GM23338 (cell line): ENCODE results near the gene TRMT5. TPM values are rescaled to one million over a fixed set of nuclear protein-coding genes. Genes with fewer than 3 reads are reported as not detected.

Experiments used
- ATAC-seq: fragments of 200-7000 bp; cut with Tn5 transposase; 3 replicates; pipeline ENCODE4 v1.9.1; 2020
- DNase-seq: peaks from one replicate; pipeline ENCODE4 v3.0.0-alpha.2; 2015; ENCODE audit warnings: low spot score
- H2AFZ ChIP-seq: fragments of 200-600 bp; sonication (generic); 2 replicates; pipeline ENCODE4 v1.8.0; 2016; ENCODE audit warnings: antibody characterized with exemption, mild to moderate bottlenecking, moderate library complexity
- H3F3A ChIP-seq: fragments of 200-600 bp; sonication (generic); replicated peaks from 2 replicates; pipeline ENCODE4 v1.8.0; 2017; ENCODE audit warnings: antibody characterized with exemption, mixed run types, low read depth
- H3K27ac ChIP-seq: fragments of 200-600 bp; sonication (generic); 2 replicates; pipeline ENCODE4 v1.6.1; 2016; ENCODE audit warnings: low read depth
- H3K27me3 ChIP-seq: fragments of 200-600 bp; sonication (generic); 2 replicates; pipeline ENCODE4 v1.8.0; 2016; ENCODE audit warnings: mild to moderate bottlenecking, mixed run types, moderate library complexity; ENCODE audit not compliant: insufficient read depth
- H3K36me3 ChIP-seq: fragments of 200-600 bp; sonication (generic); 2 replicates; pipeline ENCODE4 v1.8.0; 2016; ENCODE audit warnings: mild to moderate bottlenecking; ENCODE audit not compliant: insufficient read depth
- H3K4me1 ChIP-seq: fragments of 200-600 bp; sonication (generic); 2 replicates; pipeline ENCODE4 v1.8.0; 2016; ENCODE audit warnings: mild to moderate bottlenecking, moderate library complexity; ENCODE audit not compliant: insufficient read depth
- H3K4me2 ChIP-seq: fragments of 200-600 bp; sonication (generic); 2 replicates; pipeline ENCODE4 v1.7.1; 2017; ENCODE audit warnings: mixed run types
- H3K4me3 ChIP-seq: fragments of 200-600 bp; sonication (generic); 2 replicates; pipeline ENCODE4 v1.6.1; 2016; ENCODE audit warnings: mixed run types
- H3K79me2 ChIP-seq: fragments of 200-600 bp; sonication (generic); replicated peaks from 2 replicates; pipeline ENCODE4 v1.8.0; 2017; ENCODE audit warnings: mild to moderate bottlenecking; ENCODE audit not compliant: insufficient read depth
- H3K9me2 ChIP-seq: fragments of 200-600 bp; sonication (generic); 2 replicates; pipeline ENCODE4 v1.8.0; 2017; ENCODE audit not compliant: insufficient read depth
- H4K20me1 ChIP-seq: fragments of 200-600 bp; sonication (generic); replicated peaks from 2 replicates; pipeline ENCODE4 v1.8.0; 2017; ENCODE audit warnings: mild to moderate bottlenecking; ENCODE audit not compliant: insufficient read depth
- H3K27ac Mint-ChIP-seq: 2 replicates; pipeline ENCODE4 v1.8.0; 2020; ENCODE audit warnings: inconsistent platforms, mild to moderate bottlenecking, moderate library complexity, mixed read lengths
- H3K27me3 Mint-ChIP-seq: 3 replicates; pipeline ENCODE4 v1.8.0; 2022; ENCODE audit warnings: low read depth, mild to moderate bottlenecking, moderate library complexity, mixed read lengths, inconsistent platforms; ENCODE audit not compliant: insufficient read depth, poor library complexity
- H3K36me3 Mint-ChIP-seq: 3 replicates; pipeline ENCODE4 v1.8.0; 2021; ENCODE audit warnings: low read depth, mild to moderate bottlenecking, inconsistent platforms, moderate library complexity, mixed read lengths
- H3K4me1 Mint-ChIP-seq: 3 replicates; pipeline ENCODE4 v1.8.0; 2020; ENCODE audit warnings: mild to moderate bottlenecking, inconsistent platforms, mixed read lengths
- H3K4me3 Mint-ChIP-seq: 3 replicates; pipeline ENCODE4 v1.8.0; 2021; ENCODE audit warnings: moderate library complexity, mild to moderate bottlenecking, inconsistent platforms, mixed read lengths
- H3K9me3 Mint-ChIP-seq: 3 replicates; pipeline ENCODE4 v1.8.0; 2020; ENCODE audit warnings: moderate library complexity, mild to moderate bottlenecking, inconsistent platforms, mixed read lengths
- CREB1 ChIP-seq: fragments of 250-450 bp; sonication (Bioruptor Pico); IDR thresholded peaks from 2 replicates; pipeline ENCODE4 v1.5.0; 2020; ENCODE audit warnings: low read depth, mild to moderate bottlenecking, moderate library complexity
- CTCF ChIP-seq, 2 experiments: fragments of 200-600 bp in 1 of 2; sonication (generic) in 1 of 2; conservative IDR thresholded peaks; 2 replicates each; pipeline versions ENCODE4 v1.5.1 to v1.6.1; 2016 to 2017; ENCODE audit warnings: antibody characterized with exemption in 2 of 2, low read depth in 2 of 2, mild to moderate bottlenecking in 2 of 2, moderate library complexity in 1 of 2
- ETS1 ChIP-seq: IDR thresholded peaks from 2 replicates; pipeline ENCODE4 v1.6.1; 2016; ENCODE audit warnings: antibody characterized with exemption
- EZH2 ChIP-seq: fragments of 200-600 bp; sonication (generic); IDR thresholded peaks from one replicate; pipeline ENCODE4 v1.8.0; 2017; ENCODE audit warnings: antibody characterized with exemption, mild to moderate bottlenecking, low read depth; ENCODE audit not compliant: unreplicated experiment
- EZH2phosphoT487 ChIP-seq: fragments of 200-600 bp; sonication (generic); IDR thresholded peaks from one replicate; pipeline ENCODE4 v1.8.1; 2018; ENCODE audit warnings: antibody characterized with exemption; ENCODE audit not compliant: unreplicated experiment
- NANOG ChIP-seq: IDR thresholded peaks from 2 replicates; pipeline ENCODE4 v1.6.1; 2016; ENCODE audit warnings: antibody characterized with exemption, borderline replicate concordance
- STAT1 ChIP-seq: IDR thresholded peaks from one replicate; pipeline ENCODE4 v1.6.1; 2016; ENCODE audit warnings: antibody characterized with exemption; ENCODE audit not compliant: unreplicated experiment
- ZNF114 ChIP-seq: fragments of 250-450 bp; sonication (Bioruptor Pico); IDR thresholded peaks from 2 replicates; pipeline ENCODE4 v1.5.0; 2020; ENCODE audit warnings: mild to moderate bottlenecking, moderate library complexity
- ZNF331 ChIP-seq: fragments of 250-450 bp; sonication (Bioruptor Pico); IDR thresholded peaks from 2 replicates; pipeline ENCODE4 v1.5.0; 2020; ENCODE audit warnings: low read depth, mild to moderate bottlenecking, moderate library complexity
- ZNF462 ChIP-seq: fragments of 250-450 bp; sonication (Bioruptor Pico); IDR thresholded peaks from 2 replicates; pipeline ENCODE4 v1.5.0; 2020; ENCODE audit warnings: mild to moderate bottlenecking, moderate library complexity
- polyA plus RNA-seq: library from polyadenylated mRNA; unstranded; fragments of >200 nt; fragmentation: Nextera tagmentation; extraction: Ambion mirVana; gene quantifications from 2 replicates; pipeline ENCODE4 v1.2.1, GENCODE V29; 2016
- total RNA-seq: library from RNA; depleted of rRNA; stranded (reverse); fragments of >200 nt; shearing (Covaris generic); gene quantifications from 2 replicates; pipeline ENCODE4 v1.2.3, GENCODE V29; 2014

TRMT5 gene
- total and polyA plus RNA-seq, 2 experiments from 2014 or later: 9.8 to 18.4 TPM

- no peak overlapping the region for H3K27ac ChIP-seq
- no peak overlapping the region for H3K27ac Mint-ChIP-seq
- H3K27me3 Mint-ChIP-seq: no peaks in the 10 kb centered on the region
- H3K27me3 ChIP-seq: no peaks in the 10 kb centered on the region
- H3K4me3 ChIP-seq: no peak overlapping the region
- H3K9me3 Mint-ChIP-seq: no peaks in the 10 kb centered on the region
- H3K4me1 ChIP-seq: no peaks in the 10 kb centered on the region
- H3K4me3 Mint-ChIP-seq: no peak overlapping the region
- H3K4me2 ChIP-seq: no peak overlapping the region
- no peak for ATAC-seq
- H2AFZ ChIP-seq: no peak overlapping the region
- TF ChIP-seq EZH2 (no peak), EZH2phosphoT487 (no peak), CREB1 (CRISPR knock-in tag) (no peak), STAT1 (no peak)
- H3K4me1 Mint-ChIP-seq: no peaks in the 10 kb centered on the region
- no peaks in the 10 kb centered on the region for H4K20me1 ChIP-seq
- no peak for DNase-seq
- peaks cover 22% of the 10 kb centered on the region for H3K36me3 Mint-ChIP-seq
- no peaks in the 10 kb centered on the region for H3K36me3 ChIP-seq
- H3K79me2 ChIP-seq: no peaks in the 10 kb centered on the region
- no peaks in the 10 kb centered on the region for H3F3A ChIP-seq
- H3K9me2 ChIP-seq: no peaks in the 10 kb centered on the region
Measured at GRCh38 chr14:60999536-60999935, 18.7 kb upstream of the TRMT5 start.

GRCh38 chr14:60998617-60999016 is 17.7 kb upstream of the TRMT5 start:
- no peaks in the 10 kb centered on the region for H3K27me3 Mint-ChIP-seq
- no peaks in the 10 kb centered on the region for H3K79me2 ChIP-seq
- H3K27ac Mint-ChIP-seq: no peak overlapping the region
- no peak overlapping the region for H3K4me3 ChIP-seq
- no peaks in the 10 kb centered on the region for H3K9me3 Mint-ChIP-seq
- H2AFZ ChIP-seq: no peak overlapping the region
- H3K27ac ChIP-seq: no peak overlapping the region
- ATAC-seq (peak; percentile 50), DNase-seq (peak; percentile 9)
- H3K4me3 Mint-ChIP-seq: no peak overlapping the region
- H3K9me2 ChIP-seq: no peaks in the 10 kb centered on the region
- H3K4me1 Mint-ChIP-seq: no peaks in the 10 kb centered on the region
- no peaks in the 10 kb centered on the region for H3K4me1 ChIP-seq
- H4K20me1 ChIP-seq: no peaks in the 10 kb centered on the region
- H3F3A ChIP-seq: no peaks in the 10 kb centered on the region
- H3K36me3 Mint-ChIP-seq: peaks cover 21% of the 10 kb centered on the region
- H3K27me3 ChIP-seq: no peaks in the 10 kb centered on the region
- no peak overlapping the region for H3K4me2 ChIP-seq
- no peaks in the 10 kb centered on the region for H3K36me3 ChIP-seq
- TF ChIP-seq ZNF114: no peak
- no peak for TF ChIP-seq CTCF (conservative IDR thresholded peaks at IDR 0.05; ENCODE audit: low read depth in 2 of 2)
- no peak for TF ChIP-seq ZNF462 (CRISPR knock-in tag)
- TF ChIP-seq ZNF331: no peak
- no peak for TF ChIP-seq ETS1
- TF ChIP-seq NANOG: no peak
- no peak for TF ChIP-seq CREB1 (CRISPR knock-in tag)
- TF ChIP-seq STAT1: no peak
